Thymus (tissue), 11 donors: ENCODE results near the gene SEPTIN3. TPM values are rescaled to one million over a fixed set of nuclear protein-coding genes. Genes with fewer than 3 reads are reported as not detected.

Experiments used
- DNase-seq, 9 donors: peaks; one replicate each; pipeline ENCODE4 v3.0.0-alpha.2; 2013; ENCODE audit warnings: low spot score in 9 of 9, low read depth in 6 of 9, missing footprints in 1 of 9
- H3K27ac ChIP-seq, 2 donors: one replicate each; pipeline ENCODE4 v1.5.1; 2013; ENCODE audit warnings: control low read depth in 1 of 2, low read depth in 1 of 2, low read length in 1 of 2, mild to moderate bottlenecking in 1 of 2, moderate library complexity in 1 of 2
- H3K27me3 ChIP-seq, 2 donors: one replicate each; pipeline ENCODE4 v1.5.1; 2013; ENCODE audit warnings: low read length in 1 of 2; ENCODE audit not compliant: control insufficient read depth in 2 of 2, insufficient read depth in 1 of 2
- H3K36me3 ChIP-seq, 2 donors: one replicate each; pipeline ENCODE4 v1.5.1; 2013; ENCODE audit warnings: low read length in 1 of 2, mild to moderate bottlenecking in 1 of 2, moderate library complexity in 1 of 2; ENCODE audit not compliant: control insufficient read depth in 2 of 2, insufficient read depth in 2 of 2
- H3K4me1 ChIP-seq, 2 donors: one replicate each; pipeline ENCODE4 v1.5.1; 2013; ENCODE audit warnings: low read length in 2 of 2; ENCODE audit not compliant: control insufficient read depth in 2 of 2, insufficient read depth in 2 of 2
- H3K4me3 ChIP-seq, 2 donors: one replicate each; pipeline ENCODE4 v1.5.1; 2013; ENCODE audit warnings: low read length in 2 of 2, control low read depth in 1 of 2, mild to moderate bottlenecking in 1 of 2
- H3K9me3 ChIP-seq, 2 donors: one replicate each; pipeline ENCODE4 v1.5.1; 2013; ENCODE audit warnings: low read length in 1 of 2, mild to moderate bottlenecking in 1 of 2; ENCODE audit not compliant: control insufficient read depth in 2 of 2, insufficient read depth in 1 of 2
- WGBS: extraction: QIAGEN DNeasy Blood & Tissue Kit; methylation state at CpG from one replicate; pipeline ENCODE4 v1.1.7; 2013; 5-methylcytosine and 5-hydroxymethylcytosine counted together
- polyA plus RNA-seq: library from polyadenylated mRNA; stranded (reverse); fragments of 200-250 nt; gene quantifications from one replicate; pipeline ENCODE4 v1.2.3, GENCODE V29; 2013
- total RNA-seq: library from RNA; stranded (reverse); fragments of 120-200 nt; gene quantifications from one replicate; pipeline ENCODE4 v1.2.4, GENCODE V29; 2013
- donor health status: healthy.

Gene SEPTIN3
- total and polyA plus RNA-seq, 2 donors: 0.90 to 1.2 TPM

DNA sequence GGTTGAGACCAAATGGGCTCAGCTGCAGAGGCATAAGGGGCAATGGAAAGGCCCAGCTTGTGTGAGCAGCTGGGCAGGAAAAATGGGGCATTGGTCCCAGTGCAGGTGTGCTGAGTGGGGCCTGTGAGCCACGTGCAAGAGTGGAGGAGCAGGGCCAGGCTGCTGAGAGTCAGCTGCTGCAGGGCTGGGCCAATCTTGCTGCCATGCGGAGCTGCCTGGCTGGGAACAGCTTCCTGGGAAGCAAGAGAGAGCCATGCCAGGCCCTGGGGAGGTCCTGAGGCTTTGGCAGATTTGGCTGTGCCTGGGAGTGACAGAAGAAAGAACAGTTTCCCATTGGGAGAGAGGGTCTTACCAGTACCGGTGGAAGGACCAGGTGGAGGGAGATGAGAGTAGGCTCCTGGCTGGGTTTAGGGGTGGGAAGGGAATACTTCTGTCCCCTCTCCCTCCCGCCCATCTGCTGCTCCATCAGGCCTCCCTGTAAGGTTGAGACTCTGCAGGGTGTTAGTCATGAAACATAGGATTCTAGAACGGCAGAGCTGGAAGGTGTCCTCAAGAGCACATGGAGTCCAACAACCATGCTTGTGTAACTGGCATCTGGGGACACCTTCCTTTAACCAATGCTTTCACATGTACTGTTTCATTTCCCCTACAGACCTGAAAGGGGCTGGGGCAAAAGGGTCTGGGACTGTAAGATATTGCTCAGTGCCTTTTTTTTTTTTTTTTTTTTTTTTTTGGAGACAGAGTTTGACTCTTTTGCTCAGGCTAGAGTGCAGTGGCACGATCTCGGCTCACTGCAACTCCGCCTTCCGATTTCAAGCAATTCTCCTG lies 10.4 kb downstream of the SEPTIN3 start:
- Histone ChIP-seq H3K36me3 (no peaks in the 10 kb centered on the region), H3K4me1 (peaks cover 5% of the 10 kb centered on the region in 2 donors), H3K27ac (no peak overlapping the region), H3K4me3 (no peak overlapping the region), H3K9me3 (peaks cover 2 to 6% of the 10 kb centered on the region in 2 donors), H3K27me3 (peaks cover 36 to 56% of the 10 kb centered on the region in 2 donors)
- no peak for DNase-seq
- 89% methylated on average over 9 of the region's 9 CpGs for WGBS

DNA sequence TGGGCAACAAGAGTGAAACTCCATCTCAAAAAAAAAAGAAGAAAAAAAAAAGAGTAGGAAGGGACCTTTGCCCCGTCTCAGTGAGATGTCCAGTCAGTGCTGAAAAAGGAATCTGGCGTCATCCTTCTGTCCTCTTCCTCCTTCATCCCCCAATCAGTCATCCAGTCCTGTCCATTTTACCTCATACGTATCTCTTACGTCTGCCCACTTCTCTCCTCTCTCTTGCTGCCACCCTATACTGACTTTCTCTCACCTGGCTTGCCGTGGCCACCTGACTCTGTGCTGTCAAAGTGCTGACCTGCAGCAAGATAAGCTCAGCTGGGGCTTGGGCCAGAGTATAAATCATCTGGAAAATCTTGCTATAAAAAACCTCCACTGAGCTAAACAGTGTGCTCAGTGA lies 13.6 kb downstream of the SEPTIN3 start:
- 91% methylated on average over 5 of the region's 5 CpGs for WGBS

GRCh38 chr22:41983513-41984405 lies 14.5 kb downstream of the SEPTIN3 start:
- peaks cover 0 to 17% of the 10 kb centered on the region in 2 donors for H3K27me3 ChIP-seq
- no peak for DNase-seq
- no peaks in the 10 kb centered on the region for H3K9me3 ChIP-seq
- H3K4me3 ChIP-seq: no peak overlapping the region
- H3K4me1 ChIP-seq: no peaks in the 10 kb centered on the region
- no peak overlapping the region for H3K27ac ChIP-seq
- WGBS: 93% methylated on average over 6 of the region's 6 CpGs
- no peaks in the 10 kb centered on the region for H3K36me3 ChIP-seq

More for the DNA sequence above, 13.6 kb downstream of the SEPTIN3 start:
- no peak for DNase-seq
- no peak overlapping the region for H3K27ac ChIP-seq
- H3K4me1 ChIP-seq: no peaks in the 10 kb centered on the region
- no peaks in the 10 kb centered on the region for H3K9me3 ChIP-seq
- H3K27me3 ChIP-seq: peaks cover 4 to 26% of the 10 kb centered on the region in 2 donors
- no peaks in the 10 kb centered on the region for H3K36me3 ChIP-seq
- H3K4me3 ChIP-seq: no peak overlapping the region

- H3K27ac ChIP-seq: no peak overlapping the region
- no peaks in the 10 kb centered on the region for H3K36me3 ChIP-seq
- DNase-seq: no peak
- H3K27me3 ChIP-seq: peaks cover 0 to 4% of the 10 kb centered on the region in 2 donors
- H3K9me3 ChIP-seq: no peaks in the 10 kb centered on the region
- no peaks in the 10 kb centered on the region for H3K4me1 ChIP-seq
- H3K4me3 ChIP-seq: no peak overlapping the region
- 97% methylated on average over 5 of the region's 5 CpGs for WGBS
These were observed 18.0 kb downstream of the SEPTIN3 start for GRCh38 chr22:41987276-41987675.

DNA sequence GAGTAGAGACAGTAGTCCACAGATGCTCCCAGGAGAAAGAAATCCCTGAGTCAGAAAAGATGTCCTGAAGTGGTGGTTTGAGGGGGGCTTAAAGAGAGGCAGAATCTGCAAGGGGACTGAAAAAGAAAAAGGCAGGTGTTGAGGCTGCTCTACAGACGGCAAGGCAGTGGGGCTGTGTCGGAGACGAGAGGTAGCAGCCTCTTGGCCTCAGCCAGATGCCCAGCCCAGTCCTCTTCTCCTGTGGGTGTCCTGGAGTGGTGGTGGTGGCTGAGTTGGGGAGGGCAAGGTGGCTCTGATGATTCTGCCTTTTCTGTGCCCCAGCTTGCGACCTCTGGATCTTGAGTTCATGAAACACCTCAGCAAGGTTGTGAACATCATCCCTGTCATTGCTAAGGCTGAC lies 20.0 kb downstream of the SEPTIN3 start:
- DNase-seq: no peak
- no peak overlapping the region for H3K27ac ChIP-seq
- no peaks in the 10 kb centered on the region for H3K36me3 ChIP-seq
- no peaks in the 10 kb centered on the region for H3K4me1 ChIP-seq
- no peak overlapping the region for H3K4me3 ChIP-seq
- 72% methylated on average over 4 of the region's 4 CpGs for WGBS
- H3K27me3 ChIP-seq: peaks cover 0 to 2% of the 10 kb centered on the region in 2 donors
- H3K9me3 ChIP-seq: no peaks in the 10 kb centered on the region

GRCh38 chr22:41991111-41991510 lies 21.9 kb downstream of the SEPTIN3 start:
- 97% methylated on average over 7 of the region's 7 CpGs for WGBS
- peaks cover 0 to 8% of the 10 kb centered on the region in 2 donors for H3K27me3 ChIP-seq
- no peak overlapping the region for H3K27ac ChIP-seq
- no peaks in the 10 kb centered on the region for H3K9me3 ChIP-seq
- no peaks in the 10 kb centered on the region for H3K4me1 ChIP-seq
- no peak for DNase-seq
- no peak overlapping the region for H3K4me3 ChIP-seq
- H3K36me3 ChIP-seq: no peaks in the 10 kb centered on the region

DNA sequence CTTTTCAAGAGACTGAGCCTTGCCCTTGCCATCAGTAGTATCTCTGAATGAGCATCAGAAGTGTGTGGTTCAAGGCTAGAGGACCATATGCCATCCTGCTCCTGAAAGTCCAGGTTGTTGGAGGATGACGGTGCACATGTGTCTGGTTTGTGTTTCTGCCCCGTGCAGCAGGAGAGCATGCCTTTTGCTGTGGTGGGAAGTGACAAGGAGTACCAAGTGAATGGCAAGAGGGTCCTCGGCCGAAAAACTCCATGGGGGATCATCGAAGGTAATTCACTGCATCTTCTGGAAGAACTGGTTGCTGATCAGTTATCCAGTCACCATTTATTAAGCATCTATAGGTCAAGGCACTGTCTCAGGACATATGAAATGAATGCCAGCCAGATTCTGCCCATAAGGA lies 23.3 kb downstream of the SEPTIN3 start:
- H3K36me3 ChIP-seq: no peaks in the 10 kb centered on the region
- H3K27me3 ChIP-seq: peaks cover 0 to 16% of the 10 kb centered on the region in 2 donors
- H3K4me1 ChIP-seq: no peaks in the 10 kb centered on the region
- no peaks in the 10 kb centered on the region for H3K9me3 ChIP-seq
- no peak overlapping the region for H3K27ac ChIP-seq
- WGBS: 96% methylated on average over 5 of the region's 5 CpGs
- DNase-seq: no peak
- H3K4me3 ChIP-seq: no peak overlapping the region

- no peak overlapping the region for H3K27ac ChIP-seq
- peaks cover 0 to 25% of the 10 kb centered on the region in 2 donors for H3K27me3 ChIP-seq
- no peak overlapping the region for H3K4me3 ChIP-seq
- WGBS: 91% methylated on average over 3 of the region's 3 CpGs
- H3K9me3 ChIP-seq: peaks cover 0 to 8% of the 10 kb centered on the region in 2 donors
- DNase-seq: no peak
- peaks cover 12 to 15% of the 10 kb centered on the region in 2 donors for H3K4me1 ChIP-seq
- H3K36me3 ChIP-seq: no peaks in the 10 kb centered on the region
These were observed 26.0 kb downstream of the SEPTIN3 start for GRCh38 chr22:41995211-41995610.

DNA sequence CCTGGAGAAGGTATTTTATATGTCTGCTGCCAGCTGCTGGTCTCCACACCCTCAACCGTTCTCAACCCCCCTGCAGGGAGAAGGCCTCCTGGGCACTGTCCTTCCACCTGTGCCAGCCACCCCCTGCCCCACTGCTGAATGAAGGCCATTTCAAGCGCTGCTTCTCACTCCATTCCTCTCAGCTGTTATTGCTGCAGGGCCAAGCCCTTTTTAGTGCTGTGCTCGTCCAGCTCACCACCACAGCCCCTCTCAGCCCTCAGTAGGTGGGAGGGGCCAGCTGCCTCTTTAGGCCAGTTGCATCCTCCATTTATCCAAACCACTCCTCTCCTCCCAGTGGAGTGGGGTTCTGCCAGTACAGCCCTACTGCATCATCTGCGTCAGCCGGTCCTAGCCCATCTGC lies 27.6 kb downstream of the SEPTIN3 start:
- 98% methylated on average over 5 of the region's 5 CpGs for WGBS

More for the DNA sequence above, 27.6 kb downstream of the SEPTIN3 start:
- Histone ChIP-seq H3K4me1 (peaks cover 12 to 15% of the 10 kb centered on the region in 2 donors), H3K27me3 (peaks cover 0 to 23% of the 10 kb centered on the region in 2 donors), H3K9me3 (peaks cover 0 to 8% of the 10 kb centered on the region in 2 donors), H3K36me3 (no peaks in the 10 kb centered on the region), H3K4me3 (no peak overlapping the region), H3K27ac (no peak overlapping the region)
- no peak for DNase-seq
